Superior temporal gyrus (tissue), 1 donor: ENCODE data around the gene C3.

Experiments used
- DNase-seq: peaks from one replicate; pipeline ENCODE4 v3.0.0-alpha.2; 2016; ENCODE audit errors: extremely low spot score

C3 gene

DNA sequence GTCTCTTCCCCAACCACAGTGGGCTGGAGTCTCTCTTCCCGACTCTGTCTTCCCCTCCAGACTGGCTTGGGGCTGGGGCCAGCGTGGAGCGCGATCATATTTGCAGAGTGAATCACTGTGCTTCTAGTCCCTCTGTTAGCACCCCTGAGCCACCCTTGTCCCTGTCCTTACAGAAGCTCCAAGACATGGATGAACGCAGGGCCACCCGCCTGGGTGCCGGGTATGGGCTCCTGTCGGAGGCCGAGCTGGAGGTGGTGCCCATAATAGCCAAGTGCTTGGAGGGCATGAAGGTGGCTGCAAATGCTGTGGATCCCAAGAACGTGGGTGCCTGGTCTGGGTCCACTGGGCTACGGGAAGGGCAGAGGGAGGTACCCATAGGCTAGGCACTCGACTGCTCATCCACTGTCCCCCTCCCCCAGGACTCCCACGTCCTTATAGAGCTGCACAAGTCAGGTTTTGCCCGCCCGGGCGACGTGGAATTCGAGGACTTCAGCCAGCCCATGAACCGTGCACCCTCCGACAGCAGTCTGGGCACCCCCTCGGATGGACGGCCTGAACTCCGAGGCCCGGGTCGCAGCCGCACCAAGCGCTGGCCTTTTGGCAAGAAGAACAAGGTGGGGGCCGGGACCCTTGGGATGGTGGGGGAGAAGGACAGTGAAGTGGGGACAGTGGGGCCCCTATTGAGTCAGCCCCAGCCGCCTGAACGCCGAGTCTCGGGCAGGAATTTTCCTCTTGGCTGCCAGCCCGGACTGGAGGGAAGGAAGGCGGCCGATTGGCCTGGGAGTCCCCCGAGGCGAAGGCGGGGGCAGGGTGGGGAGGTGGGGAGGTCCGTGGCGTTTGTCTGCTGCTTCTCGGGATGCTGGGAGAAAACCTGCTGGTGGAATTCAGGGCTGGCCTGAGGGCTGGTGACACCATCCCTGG is 24.2 kb upstream of the C3 start:
- peak; percentile 17 for DNase-seq

DNA sequence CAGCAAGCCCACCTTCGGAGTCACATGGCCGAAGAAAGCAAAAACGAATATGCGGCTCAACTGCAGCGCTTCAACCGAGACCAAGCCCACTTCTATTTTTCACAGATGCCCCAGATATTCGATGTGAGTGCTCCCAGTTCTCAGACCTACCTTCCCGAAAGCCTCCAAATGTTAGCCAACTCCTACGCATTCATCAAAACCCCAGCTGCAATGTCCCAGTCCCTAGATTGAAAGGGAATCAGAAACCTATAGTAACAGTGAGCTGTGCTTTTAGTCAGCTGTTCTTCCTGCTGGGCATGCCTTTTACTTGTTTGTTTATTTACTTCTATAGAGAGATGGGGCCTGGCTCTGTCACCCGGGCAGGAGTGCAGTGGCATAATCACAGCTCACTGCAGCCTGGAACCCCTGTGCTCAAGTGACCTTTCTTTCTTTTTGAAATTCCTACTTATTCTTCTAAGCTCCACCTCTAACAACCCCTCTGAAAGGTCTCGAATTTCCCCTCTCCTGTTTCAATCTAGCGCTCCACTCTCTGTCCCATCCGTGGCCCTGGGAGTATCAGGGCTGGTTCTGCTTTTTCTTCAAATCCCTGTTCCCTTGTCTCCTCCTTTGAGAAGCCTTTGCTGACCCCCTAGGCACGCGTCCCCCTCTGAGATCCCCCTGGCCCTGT is 23.4 kb upstream of the C3 start:
- no peak for DNase-seq

DNA sequence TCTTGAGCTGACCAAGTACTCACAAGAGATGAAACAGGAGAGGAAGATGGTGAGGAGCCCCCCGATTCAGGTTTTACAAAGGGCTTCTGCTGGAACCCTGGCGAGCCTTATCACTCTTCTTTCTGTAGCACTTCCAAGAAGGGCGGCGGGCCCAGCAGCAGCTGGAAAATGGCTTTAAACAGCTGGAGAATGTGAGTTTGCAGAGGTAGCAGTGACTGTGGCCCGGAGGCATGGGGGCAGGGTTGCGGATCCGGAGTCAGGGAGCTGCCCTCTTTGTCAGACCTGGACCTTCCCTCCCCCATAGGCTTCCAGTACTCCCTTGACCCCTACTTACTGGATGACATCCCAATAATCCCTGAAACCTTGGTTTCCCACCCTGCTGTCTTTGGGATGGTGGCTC is 22.6 kb upstream of the C3 start:
- DNase-seq, result no peak

DNA sequence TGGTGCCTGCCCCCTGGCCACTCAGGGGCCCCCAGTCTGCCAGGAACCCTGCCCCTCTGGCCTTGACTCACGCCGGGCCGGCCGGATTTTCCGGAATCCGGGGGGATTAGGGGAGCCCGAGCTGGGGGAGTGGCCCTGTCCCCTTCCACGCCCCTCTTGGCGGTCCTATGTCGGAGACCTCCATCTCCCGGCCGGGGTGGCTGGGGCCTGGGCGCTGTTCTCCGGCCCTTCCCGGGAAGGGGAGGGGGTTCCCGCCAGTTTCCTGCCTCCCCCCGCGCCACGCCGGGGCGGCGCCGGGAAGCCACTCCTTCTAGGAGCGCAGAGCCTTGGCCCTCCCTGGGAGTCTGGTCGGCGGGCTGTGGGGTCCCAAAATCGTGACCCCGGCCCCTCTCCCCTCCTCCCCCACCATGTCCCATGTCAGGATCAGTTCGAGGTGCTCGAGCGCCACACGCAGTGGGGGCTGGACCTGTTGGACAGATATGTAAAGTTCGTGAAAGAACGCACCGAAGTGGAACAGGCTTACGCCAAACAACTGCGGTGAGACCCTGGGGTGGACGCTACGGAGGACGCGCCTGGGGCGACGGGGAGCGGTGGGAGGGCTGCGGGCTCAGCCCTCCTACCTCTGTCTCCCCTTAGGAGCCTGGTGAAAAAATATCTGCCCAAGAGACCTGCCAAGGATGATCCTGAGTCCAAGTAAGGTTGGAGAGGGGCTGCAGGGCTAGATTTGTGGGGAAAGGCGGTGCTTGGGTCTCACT is 20.3 kb upstream of the C3 start:
- no peak for DNase-seq

DNA sequence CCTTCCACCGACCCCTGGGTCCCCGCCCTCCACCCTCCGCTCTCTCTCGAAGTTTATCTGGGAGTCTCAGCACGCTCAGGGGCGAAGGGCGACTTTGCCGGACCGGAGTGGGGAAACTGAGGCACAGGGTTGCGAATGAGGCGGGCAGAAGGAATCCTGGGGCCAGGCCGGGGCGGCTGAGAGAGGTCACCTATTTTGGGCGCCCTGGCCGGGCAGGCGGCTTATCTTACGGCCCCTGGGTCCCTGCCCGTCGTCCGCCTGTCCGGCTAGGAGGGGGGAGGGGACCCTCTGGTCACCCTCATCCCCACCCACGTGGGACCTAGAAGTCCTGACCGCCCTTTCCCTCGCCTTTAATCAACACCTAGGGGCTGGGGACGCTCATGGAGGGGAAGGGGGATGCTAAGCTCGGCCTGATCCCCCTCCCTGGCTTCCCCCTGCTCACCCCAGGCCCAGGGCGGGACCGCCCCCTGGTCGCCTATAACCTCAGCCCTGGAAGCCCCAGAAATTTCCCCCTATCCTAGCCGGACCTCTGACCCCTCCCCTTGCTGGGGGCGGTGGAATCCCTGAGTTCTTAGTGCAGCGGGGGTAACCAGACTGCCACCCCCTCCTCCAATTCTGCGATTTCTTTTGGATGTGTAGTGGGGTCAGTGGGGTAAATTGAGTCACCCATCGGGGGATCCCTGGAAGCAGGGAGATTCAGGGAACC is 19.6 kb upstream of the C3 start:
- DNase-seq, result no peak

DNA sequence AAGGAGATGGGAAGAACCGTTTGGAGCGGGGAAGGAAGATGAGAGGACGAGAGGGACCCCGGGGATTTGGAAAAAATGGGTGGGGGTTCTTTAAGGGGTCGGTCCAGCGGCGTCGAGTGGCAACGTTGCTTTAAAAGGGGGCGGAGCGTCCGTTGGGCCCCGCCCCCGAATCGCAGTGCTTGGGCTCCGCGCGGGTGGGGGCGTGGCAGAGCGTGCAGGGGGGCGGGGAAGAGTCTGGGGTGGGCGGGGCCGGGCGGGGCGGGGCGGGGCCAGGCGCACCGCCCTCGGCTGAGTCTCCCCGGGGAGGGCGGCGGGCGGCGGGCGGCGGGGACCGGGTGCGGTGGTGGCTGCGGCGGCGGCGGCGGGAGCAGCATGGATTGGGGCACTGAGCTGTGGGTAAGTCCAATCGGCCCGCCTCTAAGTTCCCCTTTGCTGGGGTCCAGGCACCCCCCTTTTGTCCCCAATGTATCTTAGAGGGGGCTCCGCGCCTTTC is 19.0 kb upstream of the C3 start, which contains the start of gene TRIP10:
Gene TRIP10 (plus strand): TSS at position 291 of the 493 bp plus-strand sequence. CDS start 82 bp downstream, at position 373.
- peak; percentile 81 for DNase-seq

DNA sequence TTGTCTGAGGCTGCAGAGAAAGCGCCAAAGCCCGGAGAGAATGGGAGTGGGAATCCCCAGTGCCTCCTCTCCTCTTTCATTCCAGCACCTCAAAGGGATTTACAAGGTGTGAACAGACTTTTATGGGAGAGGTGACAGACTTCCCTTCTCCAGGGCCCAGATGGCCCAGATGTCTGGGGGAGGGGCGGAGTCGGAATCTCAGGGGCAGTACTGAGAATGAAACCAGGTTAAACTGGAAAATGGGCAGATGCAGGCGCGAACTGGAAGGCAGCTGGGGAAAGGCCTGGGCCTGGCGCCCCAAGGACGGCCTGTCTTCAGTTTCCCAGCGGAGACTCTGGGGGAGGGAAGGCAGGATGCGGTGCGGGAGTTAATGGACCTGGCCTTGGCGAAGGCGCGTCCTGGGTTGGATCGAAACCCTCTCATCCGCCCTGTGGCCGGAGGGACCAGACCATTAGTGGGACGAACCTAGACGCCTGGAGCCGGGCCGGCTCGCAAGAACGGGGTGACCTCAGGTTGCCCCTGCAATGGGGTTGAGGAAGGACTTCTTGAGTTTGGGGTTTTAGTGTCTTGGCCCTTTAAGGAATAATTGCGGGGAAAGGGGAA is 18.4 kb upstream of the C3 start:
- peak; percentile 12 for DNase-seq

DNA sequence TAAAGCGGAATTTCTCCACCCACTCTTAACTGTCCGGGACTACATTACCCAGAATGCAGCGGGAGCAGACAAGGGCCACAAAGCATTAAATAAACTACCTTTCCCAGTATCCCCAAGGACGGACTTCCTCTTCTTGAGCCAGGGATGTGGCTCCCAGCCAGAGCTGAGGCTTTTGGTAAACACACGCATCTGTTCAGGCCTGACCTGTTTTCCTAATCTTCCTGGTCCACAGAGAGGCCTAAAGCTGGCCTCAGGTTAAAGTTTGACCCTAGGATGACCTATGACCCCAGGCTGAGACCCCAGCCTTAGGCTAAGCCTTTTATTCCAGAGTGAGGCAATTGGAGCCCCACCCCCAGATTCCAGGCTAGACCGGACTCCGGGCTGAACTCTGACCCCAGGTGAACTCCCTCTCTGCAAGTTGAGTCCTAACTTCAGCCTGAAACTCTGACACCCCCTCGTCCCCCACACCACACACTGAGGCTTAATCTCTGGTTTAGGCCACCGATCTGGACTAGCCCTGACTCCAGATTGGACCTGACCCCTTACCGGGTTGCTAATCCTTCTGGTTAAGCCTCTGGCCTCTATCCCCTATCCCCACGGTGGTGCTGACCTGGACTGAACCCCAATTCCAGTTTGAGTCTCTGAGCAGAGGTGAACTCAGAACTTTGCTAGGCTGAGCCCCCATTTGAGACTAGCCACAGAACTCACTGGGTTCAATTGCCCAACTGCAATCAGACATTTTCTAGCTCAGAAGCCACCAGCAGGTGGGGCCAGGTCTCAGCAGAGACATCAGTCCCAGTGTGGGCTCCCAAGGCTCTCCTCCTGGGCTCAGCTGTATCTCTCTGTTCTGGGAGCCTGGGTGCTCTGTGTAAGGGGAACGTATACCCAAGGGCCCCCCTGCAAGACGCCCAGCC is 17.7 kb upstream of the C3 start:
- DNase-seq, result peak; percentile 78

DNA sequence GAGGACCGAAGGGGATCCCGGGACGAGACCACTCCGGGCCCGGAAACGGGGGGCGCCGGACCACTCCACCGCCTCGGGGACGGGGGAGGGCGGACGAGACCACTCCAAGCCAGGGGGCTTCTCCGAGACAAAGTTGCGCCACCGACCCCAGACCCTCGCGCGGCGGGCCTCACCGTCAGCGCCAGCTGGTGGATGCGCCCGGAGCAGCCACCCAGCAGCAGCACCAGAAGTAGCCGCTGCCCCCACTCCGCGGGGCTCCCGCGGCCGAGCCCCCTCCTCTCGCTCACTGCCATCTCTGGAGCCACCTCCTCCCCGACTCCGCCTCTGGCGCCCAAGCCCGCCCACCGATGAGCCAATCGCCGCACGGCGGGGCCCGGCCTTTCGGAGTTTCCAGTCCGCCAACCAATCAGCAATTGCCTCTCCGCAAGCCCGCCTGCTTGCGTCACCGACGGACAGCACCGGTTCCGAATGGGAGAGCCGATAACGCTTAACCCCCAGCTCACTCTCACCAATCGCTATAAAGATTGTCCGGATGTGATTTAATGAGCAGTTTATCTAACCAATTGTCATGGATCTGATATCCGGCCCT is 16.9 kb upstream of the C3 start, which contains the start of gene GPR108:
Gene GPR108 (minus strand): TSS at position 297 of the 589 bp plus-strand sequence. CDS start 4 bp downstream, at position 293.
- DNase-seq, result peak; percentile 100

DNA sequence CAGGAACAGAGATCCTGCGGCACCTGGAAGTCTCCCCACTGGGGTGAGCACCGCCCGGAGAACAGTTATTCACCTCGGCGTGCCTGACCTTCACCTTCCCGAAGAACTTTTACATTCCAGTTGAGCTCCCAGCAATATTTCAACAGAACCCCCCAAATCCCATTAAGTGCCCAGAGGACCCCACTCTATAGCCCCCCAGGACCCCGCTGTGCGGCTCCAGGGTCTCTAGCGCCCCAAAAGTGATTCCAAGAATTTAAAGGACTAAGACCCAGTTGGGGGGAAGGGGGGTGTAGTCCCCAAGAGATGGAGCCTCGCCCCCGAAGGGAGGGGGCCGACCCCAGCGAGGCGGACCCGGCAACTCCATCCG is 16.4 kb upstream of the C3 start:
- DNase-seq, result no peak

DNA sequence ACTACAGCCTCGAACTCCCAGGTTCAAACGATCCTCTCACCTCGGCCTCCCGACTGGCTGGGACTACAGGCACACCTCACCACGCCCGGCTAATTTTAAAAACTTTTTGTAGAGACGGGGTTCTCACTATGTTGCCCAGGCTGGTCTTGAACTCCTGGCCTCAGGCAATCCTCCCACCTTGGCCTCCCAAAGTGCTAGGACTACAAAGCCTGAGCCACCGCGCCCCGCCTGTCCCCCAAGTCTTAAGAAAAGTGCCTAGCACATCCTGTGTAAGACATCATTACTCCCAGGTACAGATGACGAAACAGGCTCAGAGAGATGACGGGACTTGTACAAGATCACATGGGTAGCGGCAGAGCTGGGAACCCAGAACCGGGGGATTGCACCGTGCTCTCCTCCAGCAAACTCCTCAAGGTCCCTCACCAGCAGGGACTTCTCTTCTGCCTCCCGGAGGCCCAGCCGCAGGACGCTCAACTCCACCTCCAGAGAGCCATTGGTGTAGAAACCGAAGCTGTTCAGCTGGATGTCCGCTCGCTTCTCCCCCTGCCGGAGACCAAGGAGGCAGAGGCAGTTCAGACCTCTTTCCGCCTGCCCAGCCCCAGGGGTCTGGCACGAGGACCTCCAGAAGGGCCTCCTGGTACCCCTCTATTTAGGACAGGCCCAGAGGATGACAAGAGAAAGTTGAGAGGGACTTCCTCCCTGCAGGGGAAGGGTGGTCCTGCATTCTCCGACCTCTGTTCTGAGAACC is 15.9 kb upstream of the C3 start:
- DNase-seq, result peak; percentile 57

DNA sequence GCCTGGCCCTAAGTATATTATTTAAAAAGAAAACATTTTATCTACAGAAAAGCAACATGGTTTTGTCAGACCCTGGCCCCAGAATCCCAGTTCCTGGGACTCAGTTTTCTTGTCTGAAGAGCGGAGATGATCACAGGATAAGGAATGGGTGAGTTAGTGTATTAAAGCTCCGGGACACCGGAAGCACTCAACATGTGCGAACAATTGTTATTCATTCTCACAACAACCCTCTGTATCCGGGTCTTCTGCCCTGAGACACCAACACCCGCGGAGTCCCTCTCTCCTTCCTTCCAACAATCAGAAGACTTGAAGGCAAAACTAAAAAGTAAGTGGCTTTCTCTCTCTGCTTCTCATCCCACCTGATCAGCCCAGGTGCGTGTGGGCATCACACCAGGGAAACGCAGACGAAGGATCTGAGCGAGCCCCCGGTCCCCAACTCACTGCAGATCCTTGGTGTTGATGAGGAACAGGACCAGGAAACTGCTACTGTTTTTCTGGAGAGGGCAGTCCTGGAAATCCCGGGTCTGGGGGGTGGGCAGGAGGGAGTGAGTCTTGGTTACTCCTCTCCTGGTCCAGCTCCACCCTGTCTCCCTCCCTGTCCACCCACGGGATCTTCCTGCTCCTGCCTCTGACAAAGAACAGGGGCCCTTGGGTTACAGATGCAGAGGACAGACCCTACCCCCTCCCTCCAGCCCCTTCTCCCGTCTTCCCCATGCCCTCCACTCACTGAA is 14.9 kb upstream of the C3 start:
- no peak for DNase-seq

DNA sequence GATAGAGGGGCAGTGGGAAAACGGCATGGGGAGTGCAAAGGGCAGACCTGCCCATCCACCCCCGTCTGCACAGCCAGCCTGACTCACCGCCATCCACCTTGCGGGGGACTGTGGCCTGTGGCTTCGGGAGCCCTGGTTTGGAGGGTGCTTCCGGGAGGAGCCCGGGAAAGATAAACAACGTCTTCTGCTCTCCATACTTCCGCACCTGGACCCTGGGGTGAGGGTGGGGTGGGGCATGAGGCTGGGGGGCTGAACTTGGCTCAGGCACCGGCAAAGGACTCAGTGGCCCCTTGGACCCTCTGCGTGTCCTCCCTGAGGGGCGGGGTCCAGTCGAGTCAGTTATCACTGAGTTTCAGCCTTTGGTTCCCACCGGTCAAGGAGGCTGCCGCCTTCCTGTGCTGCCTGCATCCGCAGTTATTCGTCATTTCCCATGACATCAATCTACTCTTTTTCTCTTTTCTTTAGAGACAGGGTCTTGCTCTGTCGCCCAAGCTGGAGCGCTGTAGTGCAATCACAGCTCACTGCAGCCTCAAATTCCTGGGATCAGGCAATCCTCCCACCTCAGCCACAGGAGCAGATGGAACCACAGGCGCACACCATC is 13.7 kb upstream of the C3 start:
- no peak for DNase-seq

DNA sequence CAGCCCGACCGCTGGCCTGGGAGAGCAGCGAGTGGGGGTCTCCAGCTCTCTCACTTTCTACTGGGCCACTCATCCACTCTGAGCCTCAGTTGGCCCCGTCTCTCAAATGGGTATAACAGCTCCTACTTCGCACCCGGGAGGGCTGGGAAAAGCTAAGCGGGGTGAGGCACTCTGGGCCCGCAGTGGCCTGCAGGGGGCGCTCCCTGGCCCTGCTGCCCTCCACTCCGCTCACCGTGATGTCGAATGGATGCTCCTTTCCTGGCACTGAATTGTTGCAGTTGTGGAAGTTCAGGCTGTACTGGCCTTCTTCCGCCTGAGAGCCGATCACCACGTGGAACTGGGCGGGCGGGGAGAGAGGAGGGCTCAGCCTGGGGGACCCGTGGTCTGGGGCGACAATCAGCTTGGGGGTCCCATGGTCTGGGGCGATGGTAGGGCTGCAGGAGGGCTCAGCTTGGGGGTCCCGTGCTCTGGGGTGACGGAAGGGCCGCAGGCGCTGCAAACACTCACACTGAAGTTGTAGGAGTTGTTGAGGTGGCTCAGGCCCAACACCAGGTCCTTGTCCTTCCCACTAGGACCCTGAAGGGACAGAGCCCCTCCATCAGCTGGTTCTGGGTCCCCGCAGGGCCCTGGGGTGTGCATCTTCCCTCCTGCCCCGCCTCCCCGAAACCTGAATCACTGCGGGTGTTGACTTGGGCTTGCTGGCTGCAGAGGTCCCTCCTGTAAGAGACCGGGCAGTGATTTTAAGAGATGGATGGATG is 13.1 kb upstream of the C3 start:
- no peak for DNase-seq

DNA sequence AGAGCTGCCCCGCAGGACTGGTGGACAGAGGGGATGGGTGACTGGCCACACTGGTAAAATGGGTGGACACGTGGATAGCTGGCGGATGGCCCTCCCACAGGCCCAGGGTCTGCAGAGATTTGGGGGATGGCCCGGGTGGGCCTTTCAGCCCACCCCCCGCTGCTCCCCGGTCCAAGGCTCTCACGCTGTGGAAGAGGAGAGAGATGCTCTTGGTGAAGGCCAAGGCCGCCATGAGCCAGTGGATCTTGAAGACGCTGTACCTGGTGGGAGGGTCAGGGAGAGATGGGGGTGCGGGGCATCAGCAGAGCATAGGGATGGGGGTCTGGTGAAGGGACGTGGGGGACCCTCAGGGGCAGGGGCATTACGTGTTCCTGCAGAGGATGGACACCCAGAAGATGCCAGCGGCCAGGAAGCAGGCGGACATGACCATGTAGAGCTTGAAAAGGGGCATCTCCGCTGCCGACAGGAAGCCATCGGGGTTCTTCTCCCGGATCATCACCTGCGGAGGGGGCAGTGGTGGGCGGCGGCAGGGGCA is 12.4 kb upstream of the C3 start:
- no peak for DNase-seq

DNA sequence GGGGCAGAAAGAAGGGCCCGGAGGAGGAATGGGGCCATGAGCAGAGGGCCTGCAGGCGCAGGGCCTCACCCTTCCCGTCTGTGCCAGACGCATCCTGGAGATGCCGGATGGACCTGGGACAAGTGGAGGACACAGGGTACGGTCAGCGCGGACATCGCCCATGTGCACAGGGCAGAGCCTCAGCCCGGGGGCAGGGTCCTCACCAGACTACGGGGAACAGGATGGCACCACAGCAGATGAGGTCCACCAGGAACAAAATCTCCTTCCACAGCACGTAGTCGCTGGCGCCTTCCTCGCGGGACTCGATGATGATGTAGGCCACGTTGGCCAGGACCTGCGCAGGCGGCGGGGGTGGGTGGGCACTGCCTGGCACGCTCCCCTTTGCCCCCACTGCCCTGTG is 11.4 kb upstream of the C3 start:
- DNase-seq, result no peak
